DOHH2 (cell line): ENCODE results near the gene STOML1.

Experiments
- EZH2phosphoT487 ChIP-seq: fragments of 200-600 bp; sonication (generic); IDR thresholded peaks from 2 replicates; pipeline ENCODE4 v1.6.1; 2017; ENCODE audit warnings: borderline replicate concordance, mild to moderate bottlenecking, antibody characterized with exemption, low read length, moderate library complexity, mixed read lengths
- TF ChIP-seq, protein P1 (sequence below): fragments of 200-600 bp; sonication (generic); IDR thresholded peaks from one replicate; pipeline ENCODE4 v1.5.1; 2014; ENCODE audit warnings: antibody characterized with exemption, mild to moderate bottlenecking, low read depth, low read length; ENCODE audit not compliant: poor library complexity, severe bottlenecking

DNA sequence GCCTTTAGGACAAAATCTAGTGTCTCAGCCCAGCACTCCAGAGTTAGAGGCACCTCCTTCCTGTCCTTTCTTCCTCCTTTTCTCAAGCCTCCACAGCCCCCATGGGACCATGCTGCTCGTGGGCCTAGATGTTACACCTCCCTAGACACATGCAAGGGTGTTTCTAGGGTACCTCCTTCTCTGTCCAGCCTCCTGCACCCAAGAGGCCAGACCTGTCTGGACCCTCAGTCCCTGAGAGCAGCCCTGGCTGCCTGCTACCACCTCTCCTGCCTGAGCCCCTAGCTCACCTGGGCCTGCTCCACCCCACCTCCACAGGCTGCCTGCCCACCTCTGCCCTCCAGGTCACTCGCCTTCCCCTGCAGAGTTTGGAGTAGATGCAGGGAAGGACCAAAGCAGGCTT lies 60.7 kb downstream of the STOML1 start:
- TF ChIP-seq, protein P1, sequence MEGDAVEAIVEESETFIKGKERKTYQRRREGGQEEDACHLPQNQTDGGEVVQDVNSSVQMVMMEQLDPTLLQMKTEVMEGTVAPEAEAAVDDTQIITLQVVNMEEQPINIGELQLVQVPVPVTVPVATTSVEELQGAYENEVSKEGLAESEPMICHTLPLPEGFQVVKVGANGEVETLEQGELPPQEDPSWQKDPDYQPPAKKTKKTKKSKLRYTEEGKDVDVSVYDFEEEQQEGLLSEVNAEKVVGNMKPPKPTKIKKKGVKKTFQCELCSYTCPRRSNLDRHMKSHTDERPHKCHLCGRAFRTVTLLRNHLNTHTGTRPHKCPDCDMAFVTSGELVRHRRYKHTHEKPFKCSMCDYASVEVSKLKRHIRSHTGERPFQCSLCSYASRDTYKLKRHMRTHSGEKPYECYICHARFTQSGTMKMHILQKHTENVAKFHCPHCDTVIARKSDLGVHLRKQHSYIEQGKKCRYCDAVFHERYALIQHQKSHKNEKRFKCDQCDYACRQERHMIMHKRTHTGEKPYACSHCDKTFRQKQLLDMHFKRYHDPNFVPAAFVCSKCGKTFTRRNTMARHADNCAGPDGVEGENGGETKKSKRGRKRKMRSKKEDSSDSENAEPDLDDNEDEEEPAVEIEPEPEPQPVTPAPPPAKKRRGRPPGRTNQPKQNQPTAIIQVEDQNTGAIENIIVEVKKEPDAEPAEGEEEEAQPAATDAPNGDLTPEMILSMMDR, result no peak
- TF ChIP-seq EZH2phosphoT487, result no peak
